ENCODE results near the gene CACNB4.

Gene CACNB4

GRCh38 chr2:151819920-151820319, 278.9 kb downstream of the CACNB4 start:
- Mint-ChIP-seq H3K9me3 (no peaks in the 10 kb centered on the region), H3K4me3 (no peak overlapping the region), H3K36me3 (ENCODE audit: low read depth) (peaks cover 39% of the 10 kb centered on the region), H3K27ac (no peak overlapping the region), H3K27me3 (ENCODE audit: low read depth) (no peaks in the 10 kb centered on the region), H3K4me1 (peaks cover 13% of the 10 kb centered on the region)
- TF ChIP-seq CTCF (IDR thresholded peaks at IDR 0.05; ENCODE audit: unreplicated experiment in 3 of 3), result no peak

GRCh38 chr2:151817929-151818328, 280.9 kb downstream of the CACNB4 start:
- TF ChIP-seq CTCF (IDR thresholded peaks at IDR 0.05; ENCODE audit: unreplicated experiment in 3 of 3), result no peak
- Mint-ChIP-seq H3K27me3 (ENCODE audit: low read depth) (no peaks in the 10 kb centered on the region), H3K36me3 (ENCODE audit: low read depth) (peaks cover 58% of the 10 kb centered on the region), H3K4me3 (no peak overlapping the region), H3K4me1 (peaks cover 12% of the 10 kb centered on the region), H3K27ac (no peak overlapping the region), H3K9me3 (no peaks in the 10 kb centered on the region)

GRCh38 chr2:151816843-151817242, 282.0 kb downstream of the CACNB4 start:
- Mint-ChIP-seq H3K4me3 (no peak overlapping the region), H3K4me1 (peaks cover 6% of the 10 kb centered on the region), H3K36me3 (ENCODE audit: low read depth) (peaks cover 64% of the 10 kb centered on the region), H3K27ac (no peak overlapping the region), H3K27me3 (ENCODE audit: low read depth) (no peaks in the 10 kb centered on the region), H3K9me3 (no peaks in the 10 kb centered on the region)
- no peak for TF ChIP-seq CTCF (IDR thresholded peaks at IDR 0.05; ENCODE audit: unreplicated experiment in 3 of 3)

- no peak for TF ChIP-seq CTCF (IDR thresholded peaks at IDR 0.05; ENCODE audit: unreplicated experiment in 3 of 3)
- Mint-ChIP-seq H3K27ac (no peak overlapping the region), H3K36me3 (ENCODE audit: low read depth) (peaks cover 64% of the 10 kb centered on the region), H3K4me3 (no peak overlapping the region), H3K4me1 (peaks cover 3% of the 10 kb centered on the region), H3K27me3 (ENCODE audit: low read depth) (no peaks in the 10 kb centered on the region), H3K9me3 (no peaks in the 10 kb centered on the region)
These were observed 282.9 kb downstream of the CACNB4 start for GRCh38 chr2:151815821-151816489.

GRCh38 chr2:151810489-151810888, 288.4 kb downstream of the CACNB4 start:
- Mint-ChIP-seq H3K27me3 (ENCODE audit: low read depth) (no peaks in the 10 kb centered on the region), H3K9me3 (no peaks in the 10 kb centered on the region), H3K36me3 (ENCODE audit: low read depth) (peaks cover 50% of the 10 kb centered on the region), H3K4me3 (no peak overlapping the region), H3K27ac (no peak overlapping the region), H3K4me1 (no peaks in the 10 kb centered on the region)
- TF ChIP-seq CTCF (IDR thresholded peaks at IDR 0.05; ENCODE audit: unreplicated experiment in 3 of 3), result no peak

GRCh38 chr2:151809073-151809383, 289.8 kb downstream of the CACNB4 start:
- Mint-ChIP-seq H3K27ac (no peak overlapping the region), H3K36me3 (ENCODE audit: low read depth) (peaks cover 41% of the 10 kb centered on the region), H3K4me1 (no peaks in the 10 kb centered on the region), H3K9me3 (no peaks in the 10 kb centered on the region), H3K27me3 (ENCODE audit: low read depth) (no peaks in the 10 kb centered on the region), H3K4me3 (no peak overlapping the region)
- no peak for TF ChIP-seq CTCF (IDR thresholded peaks at IDR 0.05; ENCODE audit: unreplicated experiment in 3 of 3)
